Activated naive CD8-positive, alpha-beta T cell treated with anti-CD3 and anti-CD28 coated beads, Interleukin-2, amount 10 ng/mL, durations not matched to agents 7 days and 5 days (primary cell): ENCODE measurements around the gene CUTC. TPM values are rescaled to one million over a fixed set of nuclear protein-coding genes. Genes with fewer than 3 reads are reported as not detected.
"Not testable (repeated sequence)": the region's sequence is repeated elsewhere in the genome, so short reads cannot be mapped to it uniquely, and the experiment has no call there.

ENCODE experiments used
- ATAC-seq: fragments of 150-1000 bp; cut with Tn5 transposase; one replicate; pipeline ENCODE4 v1.10.0; 2021; ENCODE audit warnings: low read depth, moderate library complexity
- POLR2A ChIA-PET: fragments of 350-600 bp; sonication (Branson Sonifier 250); formaldehyde crosslinking; loops from one replicate; lab custom pipeline; 2021; ENCODE audit warnings: antibody characterized with exemption; lab: Charles Lee
- DNase-seq: peaks from one replicate; pipeline ENCODE4 v3.0.0; 2021
- H3K27ac Mint-ChIP-seq: one replicate; pipeline ENCODE4 v1.8.0; 2022; ENCODE audit warnings: mild to moderate bottlenecking, mixed read lengths
- H3K27me3 Mint-ChIP-seq: one replicate; pipeline ENCODE4 v1.8.0; 2022; ENCODE audit warnings: mild to moderate bottlenecking, moderate library complexity, mixed read lengths
- H3K36me3 Mint-ChIP-seq: one replicate; pipeline ENCODE4 v1.8.0; 2021; ENCODE audit warnings: mild to moderate bottlenecking, mixed read lengths
- H3K4me1 Mint-ChIP-seq: one replicate; pipeline ENCODE4 v1.8.0; 2021; ENCODE audit warnings: mixed read lengths
- H3K4me3 Mint-ChIP-seq: one replicate; pipeline ENCODE4 v1.8.0; 2022; ENCODE audit warnings: mild to moderate bottlenecking, moderate library complexity, mixed read lengths
- H3K9me3 Mint-ChIP-seq: one replicate; pipeline ENCODE4 v1.8.0; 2021; ENCODE audit warnings: mixed read lengths
- total RNA-seq, 2 experiments: library from RNA; stranded (reverse); gene quantifications; one replicate each; pipeline ENCODE4 v1.2.3, GENCODE V29; 2021

The CUTC gene
- total RNA-seq, 2 experiments from 2014 or later: 26.0 to 31.5 TPM

DNA sequence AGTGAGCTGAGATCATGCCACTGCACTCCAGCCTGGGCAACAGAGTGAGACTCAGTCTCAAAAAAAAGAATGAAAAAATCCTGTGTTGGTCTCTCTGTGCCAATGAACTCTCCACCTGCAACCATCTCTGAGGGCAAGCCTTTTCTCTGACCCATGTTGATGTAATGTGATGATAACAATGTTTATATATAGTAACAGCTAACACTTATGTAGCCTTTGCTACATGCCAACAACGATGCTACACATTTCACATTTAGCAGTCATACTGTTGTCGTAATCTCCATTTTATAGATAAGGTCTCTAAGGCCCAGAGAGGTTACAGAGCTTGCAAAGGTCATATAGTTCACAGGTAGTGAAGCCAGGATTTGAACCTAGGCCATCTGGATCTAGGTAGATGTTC, 11.6 kb upstream of the CUTC start:
- DNase-seq: no peak
- Mint-ChIP-seq H3K36me3 (peaks cover 47% of the 10 kb centered on the region), H3K27ac (peak overlapping the region; percentile 57), H3K27me3 (no peaks in the 10 kb centered on the region), H3K4me1 (peaks cover 2% of the 10 kb centered on the region), H3K4me3 (no peak overlapping the region), H3K9me3 (no peaks in the 10 kb centered on the region)
- ATAC-seq: no peak
- POLR2A ChIA-PET: interaction anchor here (1.6 kb wide), 1 partner anchor 12 kb away, joined by 3 read pairs; the partner anchor contains the start of gene CUTC

DNA sequence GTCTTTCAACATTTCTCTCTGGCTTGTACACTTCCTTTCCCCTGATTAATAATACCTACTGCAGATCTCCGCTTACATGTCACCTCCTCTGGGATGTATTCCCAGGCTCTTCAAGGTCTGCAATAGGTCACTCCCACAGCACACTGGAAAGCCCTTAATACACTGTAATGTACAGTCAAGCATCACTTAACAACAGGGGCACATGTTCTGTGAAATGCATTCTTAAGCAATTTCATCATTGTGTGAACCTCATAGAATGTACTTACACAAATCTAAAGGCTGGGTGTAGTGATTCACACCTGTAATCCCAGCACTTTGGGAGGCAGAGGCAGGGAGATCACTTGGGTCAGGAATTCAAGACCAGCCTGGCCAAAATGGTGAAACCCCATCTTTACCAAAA, 2.0 kb upstream of the CUTC start:
- H3K36me3 Mint-ChIP-seq: peaks cover 26% of the 10 kb centered on the region
- no peaks in the 10 kb centered on the region for H3K27me3 Mint-ChIP-seq
- POLR2A ChIA-PET: interaction anchor here (0.7 kb wide), 1 partner anchor 13 kb away, joined by 4 read pairs; no protein-coding TSS in a partner anchor
- DNase-seq (no peak), ATAC-seq (no peak)
- peaks cover 19% of the 10 kb centered on the region for H3K4me1 Mint-ChIP-seq
- no peak overlapping the region for H3K4me3 Mint-ChIP-seq
- no peaks in the 10 kb centered on the region for H3K9me3 Mint-ChIP-seq
- H3K27ac Mint-ChIP-seq: no peak overlapping the region

DNA sequence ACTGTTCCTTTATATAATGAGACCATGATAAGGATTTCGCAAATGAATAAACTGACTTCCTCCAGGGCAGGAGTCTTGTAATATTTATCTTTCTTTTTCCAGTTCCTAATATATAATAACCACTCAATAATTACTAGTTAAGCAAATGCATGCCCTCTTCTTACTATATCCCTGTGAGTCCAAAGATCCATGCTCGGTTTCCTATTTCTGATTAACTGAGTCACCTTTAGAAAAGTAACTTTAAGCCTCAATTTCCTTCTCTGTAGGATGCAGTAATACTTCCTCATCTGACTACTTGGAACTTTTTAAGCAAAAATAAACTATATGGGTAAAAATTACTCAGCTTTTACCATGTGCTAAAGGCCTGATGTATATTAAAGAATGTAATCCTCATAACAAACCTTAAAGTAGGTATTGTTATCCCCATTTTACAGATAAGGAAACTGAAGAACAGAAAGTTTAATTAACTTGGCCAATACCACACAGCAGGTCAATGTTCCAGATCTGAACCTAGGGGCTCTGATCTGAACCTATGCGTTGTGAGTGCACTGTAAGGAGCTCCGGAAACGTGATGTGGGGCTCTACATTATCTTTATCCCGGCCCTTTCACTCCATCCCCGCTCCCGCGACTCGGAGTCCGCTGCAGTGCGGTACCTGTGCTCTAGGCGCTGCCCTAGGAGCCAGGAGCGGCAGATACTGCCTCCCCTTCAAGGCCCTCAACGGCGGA, 565 bp upstream of the CUTC start:
- no peak for ATAC-seq
- no peak for DNase-seq
- peaks cover 26% of the 10 kb centered on the region for H3K36me3 Mint-ChIP-seq
- H3K9me3 Mint-ChIP-seq: no peaks in the 10 kb centered on the region
- H3K4me3 Mint-ChIP-seq: peak overlapping the region; percentile 100
- H3K27ac Mint-ChIP-seq: peak overlapping the region; percentile 100
- H3K4me1 Mint-ChIP-seq: peaks cover 19% of the 10 kb centered on the region
- POLR2A ChIA-PET: interaction anchor here (1.0 to 2.7 kb wide), 6 partner anchors 10 to 454 kb away, joined by 3 to 15 read pairs (median 4); partner anchors contain the start of genes ENTPD7, ERLIN1, GOT1 and SLC25A28
- H3K27me3 Mint-ChIP-seq: no peaks in the 10 kb centered on the region

DNA sequence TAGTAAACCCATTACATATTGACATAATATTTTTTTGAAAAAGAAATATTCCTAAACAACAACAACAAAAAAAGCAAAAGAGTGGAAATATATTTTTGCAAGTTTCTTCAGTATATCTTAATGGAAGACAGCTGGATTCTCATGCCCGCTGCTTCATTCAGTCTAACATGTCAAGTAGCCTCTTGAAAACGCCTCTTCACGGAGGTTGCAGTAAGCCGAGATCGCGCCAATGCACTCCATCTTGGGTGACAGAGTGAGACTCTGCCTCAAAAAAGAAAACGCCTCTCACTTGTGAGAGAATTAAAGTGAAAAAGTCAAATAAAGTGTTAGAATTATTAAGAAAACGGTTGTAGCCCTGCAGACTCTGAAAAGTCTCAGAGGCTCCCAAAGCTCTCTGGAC, 1.3 kb downstream of the CUTC start:
- H3K4me3 Mint-ChIP-seq: peak overlapping the region; percentile 79
- POLR2A ChIA-PET: no interaction called here
- ATAC-seq (no peak), DNase-seq (no peak)
- H3K36me3 Mint-ChIP-seq: peaks cover 36% of the 10 kb centered on the region
- no peaks in the 10 kb centered on the region for H3K9me3 Mint-ChIP-seq
- peaks cover 19% of the 10 kb centered on the region for H3K4me1 Mint-ChIP-seq
- no peaks in the 10 kb centered on the region for H3K27me3 Mint-ChIP-seq
- peak overlapping the region; percentile 27 for H3K27ac Mint-ChIP-seq

DNA sequence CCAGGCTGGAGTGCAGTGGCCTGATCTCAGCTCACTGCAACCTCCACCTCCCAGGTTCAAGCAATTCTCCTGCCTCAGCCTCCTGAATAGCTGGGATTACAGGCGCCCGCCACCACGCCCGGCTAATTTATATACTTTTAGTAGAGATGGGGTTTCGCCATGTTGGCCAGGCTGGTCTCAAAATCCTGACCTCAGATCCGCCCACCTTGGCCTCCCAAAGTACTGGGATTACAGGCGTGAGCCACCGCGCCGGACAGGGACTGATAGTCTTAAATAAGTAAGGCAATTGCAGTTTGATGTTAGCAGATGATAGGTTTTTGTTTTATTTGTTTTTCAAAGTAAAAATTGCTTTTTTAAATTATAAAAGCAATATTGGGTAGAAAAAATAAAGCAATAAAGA, 2.1 kb downstream of the CUTC start:
- POLR2A ChIA-PET, ATAC-seq: not testable (repeated sequence)
- peaks cover 19% of the 10 kb centered on the region for H3K4me1 Mint-ChIP-seq

DNA sequence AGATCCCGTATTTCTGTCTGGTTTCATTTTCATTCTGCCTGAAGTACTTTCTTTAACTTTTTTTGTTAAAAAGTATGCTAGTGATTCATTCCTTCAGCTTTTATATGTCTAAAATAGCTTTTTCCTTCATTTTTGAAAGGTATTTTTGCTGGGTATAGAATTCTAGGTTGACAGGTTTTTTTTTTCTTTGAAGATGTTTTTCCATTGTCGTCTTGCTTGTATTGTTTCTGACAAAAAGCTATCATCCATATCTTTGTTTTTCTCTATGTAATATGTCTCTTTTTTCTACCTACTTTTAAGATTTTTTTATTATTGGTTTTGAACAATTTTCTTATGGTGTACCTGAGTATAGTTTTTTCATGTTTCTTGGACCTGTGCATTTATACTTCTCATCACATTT, 8.2 kb downstream of the CUTC start:
- H3K36me3 Mint-ChIP-seq: peaks cover 76% of the 10 kb centered on the region
- ATAC-seq (no peak), DNase-seq (no peak)
- POLR2A ChIA-PET: no interaction called here
- H3K27me3 Mint-ChIP-seq: no peaks in the 10 kb centered on the region
- peaks cover 11% of the 10 kb centered on the region for H3K9me3 Mint-ChIP-seq
- H3K4me3 Mint-ChIP-seq: no peak overlapping the region
- no peak overlapping the region for H3K27ac Mint-ChIP-seq
- H3K4me1 Mint-ChIP-seq: peaks cover 1% of the 10 kb centered on the region

More for the DNA sequence above, 2.1 kb downstream of the CUTC start:
- not testable (repeated sequence) for H3K9me3 Mint-ChIP-seq, DNase-seq, H3K4me3 Mint-ChIP-seq, H3K27ac Mint-ChIP-seq, H3K27me3 Mint-ChIP-seq
- H3K36me3 Mint-ChIP-seq: peaks cover 38% of the 10 kb centered on the region

DNA sequence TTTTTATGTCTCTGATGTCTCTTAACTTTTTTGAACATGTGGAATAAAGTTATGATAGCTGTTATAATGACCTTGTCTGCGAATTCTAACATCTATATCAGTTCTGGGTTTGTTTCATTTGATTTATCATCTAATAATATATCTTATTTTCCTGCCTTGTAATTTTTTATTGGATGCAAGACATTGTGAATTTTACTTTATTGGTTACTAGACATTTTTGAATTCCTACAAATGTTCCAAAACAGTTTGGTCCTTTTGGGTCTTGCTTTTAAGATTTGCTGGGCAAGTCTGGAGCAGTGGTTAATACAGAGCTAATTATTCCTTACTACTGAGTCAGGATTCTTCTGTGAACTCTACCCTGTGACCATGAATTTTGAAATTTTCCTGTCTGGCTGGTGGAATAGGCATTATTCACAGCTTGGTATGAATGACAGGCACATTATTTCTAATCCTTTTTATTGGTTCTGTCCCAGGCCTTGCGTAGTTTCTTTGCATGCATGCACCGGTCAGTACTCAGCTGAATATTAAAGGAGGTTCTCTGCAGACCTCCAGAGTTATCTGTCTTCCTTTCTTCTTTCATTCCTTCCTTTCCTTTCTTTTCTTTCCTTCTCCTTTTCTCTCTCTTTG, 9.0 kb downstream of the CUTC start:
- Mint-ChIP-seq H3K27ac (no peak overlapping the region), H3K4me3 (no peak overlapping the region), H3K9me3 (peaks cover 11% of the 10 kb centered on the region), H3K4me1 (peaks cover 1% of the 10 kb centered on the region), H3K27me3 (no peaks in the 10 kb centered on the region), H3K36me3 (peaks cover 77% of the 10 kb centered on the region)
- DNase-seq: no peak
- POLR2A ChIA-PET: no interaction called here
- no peak for ATAC-seq

DNA sequence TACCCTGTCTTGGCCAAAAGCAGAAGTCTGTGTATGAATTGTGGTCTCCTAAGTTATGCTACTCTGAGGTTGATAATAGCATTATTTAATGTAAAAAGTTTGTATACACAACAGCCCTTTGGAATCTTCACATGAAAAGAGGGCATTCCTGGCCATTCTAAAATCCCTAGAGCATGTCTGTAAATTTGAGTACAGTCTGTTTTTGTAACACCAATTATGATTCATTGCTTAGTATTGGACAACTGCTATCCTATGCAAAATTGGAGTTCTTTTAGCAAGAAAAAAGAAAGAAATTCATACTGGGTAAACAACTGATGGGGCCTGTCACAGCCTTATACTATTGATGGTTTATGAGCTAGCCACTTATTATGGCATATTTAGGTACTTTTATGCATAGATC, 10.2 kb downstream of the CUTC start:
- Mint-ChIP-seq H3K4me3 (no peak overlapping the region), H3K36me3 (peaks cover 70% of the 10 kb centered on the region), H3K9me3 (peaks cover 11% of the 10 kb centered on the region), H3K27ac (no peak overlapping the region), H3K27me3 (no peaks in the 10 kb centered on the region), H3K4me1 (peaks cover 3% of the 10 kb centered on the region)
- DNase-seq: no peak
- ATAC-seq: no peak
- POLR2A ChIA-PET: interaction anchor here (0.5 to 0.8 kb wide), 3 partner anchors 10 to 15 kb away, joined by 3 to 5 read pairs (median 4); partner anchors contain the start of genes COX15 and CUTC

DNA sequence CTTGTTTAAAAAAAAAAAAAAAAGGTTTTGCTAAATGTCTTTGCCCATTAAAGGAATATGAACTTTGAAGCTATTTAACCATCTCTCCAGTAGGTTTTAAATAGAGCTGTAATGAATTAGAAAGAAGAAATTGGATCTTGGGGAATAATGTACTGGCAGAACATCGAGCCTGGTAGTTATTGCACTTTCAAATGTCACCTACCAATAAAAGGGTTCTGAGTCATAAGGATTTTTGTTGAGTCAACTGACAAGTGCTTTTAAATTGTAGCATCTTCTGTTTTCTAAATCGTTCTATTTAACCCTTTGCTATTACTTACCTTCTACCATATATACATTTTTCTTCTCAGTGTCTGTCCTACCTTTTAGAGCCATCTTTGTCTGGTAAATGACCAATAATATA, 10.7 kb downstream of the CUTC start:
- POLR2A ChIA-PET: interaction anchor here (0.5 to 0.7 kb wide), 3 partner anchors 13 to 471 kb away, joined by 4 to 5 read pairs (median 4); no protein-coding TSS in a partner anchor
- no peak overlapping the region for H3K4me3 Mint-ChIP-seq
- peaks cover 11% of the 10 kb centered on the region for H3K9me3 Mint-ChIP-seq
- peaks cover 66% of the 10 kb centered on the region for H3K36me3 Mint-ChIP-seq
- no peak overlapping the region for H3K27ac Mint-ChIP-seq
- no peaks in the 10 kb centered on the region for H3K27me3 Mint-ChIP-seq
- H3K4me1 Mint-ChIP-seq: peaks cover 3% of the 10 kb centered on the region
- no peak for ATAC-seq
- DNase-seq: no peak

DNA sequence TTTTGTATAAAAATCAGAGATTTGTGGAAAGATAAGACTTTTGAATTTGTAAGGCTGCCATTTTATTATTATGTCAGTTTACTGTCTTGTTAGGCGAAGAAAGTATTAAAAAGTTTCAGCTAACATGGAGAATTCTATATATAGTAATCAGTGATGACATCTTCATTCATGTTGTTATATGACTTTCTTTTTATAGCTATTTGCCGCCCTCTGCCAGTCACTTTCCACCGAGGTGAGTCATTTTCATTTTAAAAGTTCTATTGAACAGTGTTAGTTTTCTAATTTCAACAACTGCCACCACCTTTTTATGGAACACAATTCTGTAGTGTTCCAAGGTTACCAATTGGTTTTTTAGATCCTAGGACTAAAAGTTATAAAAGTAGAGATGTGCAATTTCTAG, 11.8 kb downstream of the CUTC start:
- ATAC-seq (no peak), DNase-seq (no peak)
- peaks cover 5% of the 10 kb centered on the region for H3K4me1 Mint-ChIP-seq
- no peak overlapping the region for H3K4me3 Mint-ChIP-seq
- H3K27me3 Mint-ChIP-seq: no peaks in the 10 kb centered on the region
- no peak overlapping the region for H3K27ac Mint-ChIP-seq
- H3K9me3 Mint-ChIP-seq: peaks cover 11% of the 10 kb centered on the region
- POLR2A ChIA-PET: no interaction called here
- peaks cover 63% of the 10 kb centered on the region for H3K36me3 Mint-ChIP-seq

DNA sequence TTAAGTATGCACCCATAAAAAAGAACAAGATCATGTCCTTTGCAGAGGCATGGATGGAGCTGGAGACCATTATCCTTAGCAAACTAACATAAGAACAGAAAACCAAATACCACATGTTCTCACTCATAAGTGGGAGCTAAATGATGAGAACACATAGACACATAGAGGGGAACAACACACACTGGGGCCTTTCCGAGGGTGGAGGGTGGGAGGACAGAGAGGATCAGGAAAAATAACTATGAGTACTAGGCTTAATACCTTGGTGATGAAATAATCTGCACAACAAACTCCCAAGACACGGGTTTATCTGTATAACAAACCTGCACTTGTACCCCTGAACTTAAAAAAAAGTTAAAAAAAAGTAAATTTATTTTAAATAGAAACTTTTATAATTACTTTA, 14.1 kb downstream of the CUTC start:
- H3K27ac Mint-ChIP-seq, H3K27me3 Mint-ChIP-seq, DNase-seq, POLR2A ChIA-PET, H3K4me3 Mint-ChIP-seq, ATAC-seq, H3K4me1 Mint-ChIP-seq, H3K9me3 Mint-ChIP-seq: not testable (repeated sequence)
- H3K36me3 Mint-ChIP-seq: peaks cover 52% of the 10 kb centered on the region

DNA sequence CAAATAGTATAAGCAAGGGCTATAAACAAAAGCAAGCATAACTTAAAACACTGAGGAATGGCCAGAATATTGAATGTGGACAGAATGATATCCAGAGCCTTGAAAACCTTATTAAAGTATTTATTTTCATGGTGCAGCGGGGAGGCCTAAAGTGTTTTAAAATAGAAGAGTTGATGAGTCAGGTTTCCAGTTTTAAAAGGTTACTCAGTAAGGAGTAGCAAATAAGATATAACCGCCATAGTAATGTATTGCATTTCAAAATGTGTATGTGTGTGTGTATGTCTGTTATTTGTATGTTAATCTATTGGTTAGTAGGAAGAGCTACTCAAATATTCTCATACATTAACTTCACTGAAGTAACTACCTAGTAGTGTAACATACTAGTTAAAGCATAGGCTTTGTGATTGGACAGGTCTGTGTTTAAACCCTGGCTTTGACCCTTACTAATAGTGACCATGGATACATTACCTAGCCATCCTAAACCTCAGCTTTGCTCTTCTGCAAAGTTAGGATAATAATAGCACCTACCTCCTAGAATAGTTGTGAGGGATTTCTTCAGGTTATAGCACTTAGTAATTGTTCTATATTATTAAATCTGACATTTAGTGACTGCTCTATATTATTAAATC, 16.9 kb downstream of the CUTC start:
- Mint-ChIP-seq H3K9me3 (no peaks in the 10 kb centered on the region), H3K27ac (no peak overlapping the region), H3K27me3 (no peaks in the 10 kb centered on the region), H3K36me3 (peaks cover 34% of the 10 kb centered on the region), H3K4me3 (no peak overlapping the region), H3K4me1 (peaks cover 4% of the 10 kb centered on the region)
- ATAC-seq (no peak), DNase-seq (no peak)
- POLR2A ChIA-PET: no interaction called here

DNA sequence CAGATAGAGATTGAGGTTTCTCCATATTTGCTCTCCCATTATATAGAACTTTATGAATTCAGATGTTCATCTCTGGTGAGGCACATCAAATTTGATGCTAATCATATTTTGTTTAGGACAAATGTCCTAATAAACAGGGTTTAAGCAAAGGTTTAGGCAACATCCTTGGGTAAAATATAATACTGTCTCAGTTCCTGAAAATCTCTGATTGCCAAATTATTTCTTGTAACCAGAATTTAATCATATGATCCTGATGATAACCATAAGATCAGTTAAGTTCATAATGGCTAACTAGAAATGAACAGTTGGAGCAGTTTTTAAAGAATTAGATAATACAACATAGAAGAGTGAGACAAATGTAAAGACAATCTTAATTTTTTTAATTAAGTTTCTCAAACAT, 18.6 kb downstream of the CUTC start:
- no peak overlapping the region for H3K4me3 Mint-ChIP-seq
- POLR2A ChIA-PET: no interaction called here
- H3K27me3 Mint-ChIP-seq: no peaks in the 10 kb centered on the region
- ATAC-seq (no peak), DNase-seq (no peak)
- H3K36me3 Mint-ChIP-seq: peaks cover 33% of the 10 kb centered on the region
- H3K9me3 Mint-ChIP-seq: no peaks in the 10 kb centered on the region
- peaks cover 4% of the 10 kb centered on the region for H3K4me1 Mint-ChIP-seq
- H3K27ac Mint-ChIP-seq: no peak overlapping the region
